ENCODE measurements around the gene LARGE1.

LARGE1 gene

DNA sequence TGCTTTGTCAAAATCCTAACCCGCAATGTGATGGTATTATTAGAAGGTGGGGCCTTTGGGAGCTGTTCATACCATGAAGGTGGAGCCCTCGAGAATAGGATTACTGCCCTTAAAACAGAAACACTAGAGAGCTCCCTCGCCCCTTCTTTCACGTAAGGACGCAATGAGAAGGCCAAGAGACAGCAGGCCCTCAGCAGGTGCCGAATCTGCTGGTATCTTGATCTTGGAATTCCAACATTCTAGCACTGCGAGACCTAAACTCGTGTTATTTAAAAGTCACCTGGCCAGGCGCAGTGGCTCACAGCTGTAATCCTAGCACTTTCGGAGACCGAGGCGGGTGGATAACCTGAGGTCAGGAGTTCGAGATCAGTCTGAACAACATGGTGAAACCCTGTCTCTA lies 33.1 kb downstream of the LARGE1 start:
- no peak overlapping the region for H2AFZ ChIP-seq (ENCODE audit: low read depth, low read length)
- no peaks in the 10 kb centered on the region for H3K4me1 ChIP-seq (ENCODE audit: insufficient read depth, low read length)
- TF ChIP-seq, protein P1, sequence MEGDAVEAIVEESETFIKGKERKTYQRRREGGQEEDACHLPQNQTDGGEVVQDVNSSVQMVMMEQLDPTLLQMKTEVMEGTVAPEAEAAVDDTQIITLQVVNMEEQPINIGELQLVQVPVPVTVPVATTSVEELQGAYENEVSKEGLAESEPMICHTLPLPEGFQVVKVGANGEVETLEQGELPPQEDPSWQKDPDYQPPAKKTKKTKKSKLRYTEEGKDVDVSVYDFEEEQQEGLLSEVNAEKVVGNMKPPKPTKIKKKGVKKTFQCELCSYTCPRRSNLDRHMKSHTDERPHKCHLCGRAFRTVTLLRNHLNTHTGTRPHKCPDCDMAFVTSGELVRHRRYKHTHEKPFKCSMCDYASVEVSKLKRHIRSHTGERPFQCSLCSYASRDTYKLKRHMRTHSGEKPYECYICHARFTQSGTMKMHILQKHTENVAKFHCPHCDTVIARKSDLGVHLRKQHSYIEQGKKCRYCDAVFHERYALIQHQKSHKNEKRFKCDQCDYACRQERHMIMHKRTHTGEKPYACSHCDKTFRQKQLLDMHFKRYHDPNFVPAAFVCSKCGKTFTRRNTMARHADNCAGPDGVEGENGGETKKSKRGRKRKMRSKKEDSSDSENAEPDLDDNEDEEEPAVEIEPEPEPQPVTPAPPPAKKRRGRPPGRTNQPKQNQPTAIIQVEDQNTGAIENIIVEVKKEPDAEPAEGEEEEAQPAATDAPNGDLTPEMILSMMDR (IDR thresholded peaks at IDR 0.05; ENCODE audit: borderline replicate concordance, extremely low read depth, low read length, poor library complexity, severe bottlenecking), result no peak
- no peak for TF ChIP-seq EZH2 (IDR thresholded peaks at IDR 0.05; ENCODE audit: borderline replicate concordance, low read depth, low read length, severe bottlenecking)
- no peaks in the 10 kb centered on the region for H3K36me3 ChIP-seq (ENCODE audit: insufficient read depth, low read length)
- no peak overlapping the region for H3K9ac ChIP-seq (ENCODE audit: low read depth, low read length)
- no peaks in the 10 kb centered on the region for H3K27me3 ChIP-seq (ENCODE audit: insufficient read depth, low read length, poor library complexity)
- H3K4me3 ChIP-seq (ENCODE audit: low read depth in 1 of 2, low read length in 2 of 2), result no peak overlapping the region
- no peak for ATAC-seq (ENCODE audit: insufficient read depth, low read depth)
- H3K9me3 ChIP-seq (ENCODE audit: insufficient read depth, low read length, severe bottlenecking), result no peaks in the 10 kb centered on the region
- H3K79me2 ChIP-seq (ENCODE audit: insufficient read depth, low read length), result no peaks in the 10 kb centered on the region
- no peak overlapping the region for H3K4me2 ChIP-seq (ENCODE audit: insufficient read depth, low read length)
- no peak overlapping the region for H3K27ac ChIP-seq (ENCODE audit: low read length)
- no peak for DNase-seq
- no peaks in the 10 kb centered on the region for H4K20me1 ChIP-seq (ENCODE audit: insufficient read depth, low read length)

DNA sequence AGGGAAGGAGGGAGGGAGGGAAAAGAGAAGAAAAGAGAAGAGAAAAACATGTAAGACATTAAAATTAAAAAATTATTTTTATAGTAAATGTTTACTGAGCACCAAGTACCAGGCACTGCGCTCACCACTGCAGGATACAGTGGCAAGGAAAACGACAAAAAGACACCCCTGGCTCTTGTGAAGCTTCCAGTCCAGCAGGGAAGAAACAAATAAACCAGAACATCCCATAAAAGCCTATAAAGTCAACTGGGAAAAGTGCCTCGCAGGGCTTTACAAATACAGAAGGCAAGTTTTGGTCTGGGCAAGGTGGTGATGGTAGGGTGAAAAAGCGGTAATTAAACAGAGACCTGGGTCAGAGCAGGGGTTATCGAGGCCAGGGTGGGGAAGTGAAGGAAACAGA lies 33.6 kb downstream of the LARGE1 start:
- no peak overlapping the region for H3K9ac ChIP-seq (ENCODE audit: low read depth, low read length)
- H3K79me2 ChIP-seq (ENCODE audit: insufficient read depth, low read length), result no peaks in the 10 kb centered on the region
- H3K27me3 ChIP-seq (ENCODE audit: insufficient read depth, low read length, poor library complexity), result no peaks in the 10 kb centered on the region
- H4K20me1 ChIP-seq (ENCODE audit: insufficient read depth, low read length), result no peaks in the 10 kb centered on the region
- H3K27ac ChIP-seq (ENCODE audit: low read length), result no peak overlapping the region
- H2AFZ ChIP-seq (ENCODE audit: low read depth, low read length), result no peak overlapping the region
- H3K36me3 ChIP-seq (ENCODE audit: insufficient read depth, low read length), result no peaks in the 10 kb centered on the region
- TF ChIP-seq, protein P1 (IDR thresholded peaks at IDR 0.05; ENCODE audit: borderline replicate concordance, extremely low read depth, low read length, poor library complexity, severe bottlenecking), result no peak
- no peak for TF ChIP-seq EZH2 (IDR thresholded peaks at IDR 0.05; ENCODE audit: borderline replicate concordance, low read depth, low read length, severe bottlenecking)
- no peaks in the 10 kb centered on the region for H3K4me1 ChIP-seq (ENCODE audit: insufficient read depth, low read length)
- ATAC-seq (ENCODE audit: insufficient read depth, low read depth) (no peak), DNase-seq (no peak)
- H3K4me2 ChIP-seq (ENCODE audit: insufficient read depth, low read length), result no peak overlapping the region
- no peak overlapping the region for H3K4me3 ChIP-seq (ENCODE audit: low read depth in 1 of 2, low read length in 2 of 2)
- H3K9me3 ChIP-seq (ENCODE audit: insufficient read depth, low read length, severe bottlenecking), result no peaks in the 10 kb centered on the region

DNA sequence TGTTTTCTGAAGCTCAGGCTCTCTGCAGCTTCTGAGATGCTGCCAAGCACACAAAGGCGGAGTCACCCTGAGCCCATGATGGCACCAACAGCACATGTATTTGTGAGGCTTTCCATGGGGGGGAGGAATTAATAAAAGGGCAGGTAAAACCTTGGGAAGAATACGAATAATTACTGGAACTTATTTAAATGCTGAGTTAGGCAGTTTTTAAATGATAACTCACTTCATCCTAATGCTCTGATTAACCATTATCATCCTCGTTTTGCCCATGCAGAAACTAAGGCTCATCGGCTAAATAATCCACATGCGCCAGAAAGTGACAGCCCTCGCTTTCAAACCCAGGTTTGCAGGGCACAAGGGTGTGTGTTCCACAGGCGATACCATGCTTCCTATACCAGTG lies 35.4 kb downstream of the LARGE1 start:
- no peak for TF ChIP-seq EZH2 (IDR thresholded peaks at IDR 0.05; ENCODE audit: borderline replicate concordance, low read depth, low read length, severe bottlenecking)
- TF ChIP-seq, protein P1 (IDR thresholded peaks at IDR 0.05; ENCODE audit: borderline replicate concordance, extremely low read depth, low read length, poor library complexity, severe bottlenecking), result no peak
- no peaks in the 10 kb centered on the region for H3K36me3 ChIP-seq (ENCODE audit: insufficient read depth, low read length)
- H4K20me1 ChIP-seq (ENCODE audit: insufficient read depth, low read length), result no peaks in the 10 kb centered on the region
- DNase-seq (no peak), ATAC-seq (ENCODE audit: insufficient read depth, low read depth) (no peak)
- no peaks in the 10 kb centered on the region for H3K79me2 ChIP-seq (ENCODE audit: insufficient read depth, low read length)
- H3K9ac ChIP-seq (ENCODE audit: low read depth, low read length), result no peak overlapping the region
- no peak overlapping the region for H3K4me2 ChIP-seq (ENCODE audit: insufficient read depth, low read length)
- no peaks in the 10 kb centered on the region for H3K27me3 ChIP-seq (ENCODE audit: insufficient read depth, low read length, poor library complexity)
- no peak overlapping the region for H3K27ac ChIP-seq (ENCODE audit: low read length)
- H3K9me3 ChIP-seq (ENCODE audit: insufficient read depth, low read length, severe bottlenecking), result no peaks in the 10 kb centered on the region
- H3K4me1 ChIP-seq (ENCODE audit: insufficient read depth, low read length), result no peaks in the 10 kb centered on the region
- no peak overlapping the region for H2AFZ ChIP-seq (ENCODE audit: low read depth, low read length)
- H3K4me3 ChIP-seq (ENCODE audit: low read depth in 1 of 2, low read length in 2 of 2), result no peak overlapping the region

Data from DND-41 (cell line).